Prostate gland (tissue), 2 donors: ENCODE measurements around the gene PLA2G4F. TPM values are rescaled to one million over a fixed set of nuclear protein-coding genes. Genes with fewer than 3 reads are reported as not detected.

ENCODE experiments used
- DNase-seq: peaks from one replicate; pipeline ENCODE4 v3.0.0-alpha.2; 2019; ENCODE audit warnings: low spot score
- H3K27ac ChIP-seq, 2 donors: fragments of 200-600 bp; sonication (generic); 2 replicates each; pipeline ENCODE4 v1.5.1; 2017 to 2019
- H3K27me3 ChIP-seq: fragments of 200-600 bp; sonication (generic); replicated peaks from 2 replicates; pipeline ENCODE4 v1.5.1; 2019; ENCODE audit not compliant: insufficient read depth
- H3K36me3 ChIP-seq, 2 donors: fragments of 200-600 bp; sonication (generic); 1 replicate in 1 of 2; 2 replicates in 1 of 2; pipeline versions ENCODE4 v1.5.1 to v1.8.1; 2017 to 2019
- H3K4me1 ChIP-seq: fragments of 200-600 bp; sonication (generic); replicated peaks from 2 replicates; pipeline ENCODE4 v1.5.1; 2019
- H3K4me3 ChIP-seq, 2 donors: fragments of 200-600 bp; sonication (generic); 2 replicates each; pipeline ENCODE4 v1.5.1; 2017 to 2019
- H3K9me3 ChIP-seq: fragments of 200-600 bp; sonication (generic); 2 replicates; pipeline ENCODE4 v1.5.1; 2017
- CTCF ChIP-seq, 4 experiments: fragments of 200-600 bp in 2 of 4; fragments of 450-650 bp in 2 of 4; sonication (generic) in 2 of 4; IDR thresholded peaks; 1 replicate in 3 of 4; 2 replicates in 1 of 4; pipeline ENCODE4 v1.5.1; 2016 to 2019; ENCODE audit warnings: antibody characterized with exemption in 4 of 4, mild to moderate bottlenecking in 2 of 4, moderate library complexity in 2 of 4
- POLR2A ChIP-seq: fragments of 450-650 bp; IDR thresholded peaks from one replicate; pipeline ENCODE4 v1.6.1; 2016; ENCODE audit warnings: antibody characterized with exemption, mild to moderate bottlenecking
- POLR2AphosphoS5 ChIP-seq: sonication (generic); formaldehyde crosslinking; IDR thresholded peaks from one replicate; pipeline ENCODE4 v1.6.1; 2017; ENCODE audit warnings: antibody characterized with exemption
- WGBS: methylation state at CpG from one replicate; pipeline ENCODE4 v1.1.5; 2018; 5-methylcytosine and 5-hydroxymethylcytosine counted together
- intact Hi-C: fragments of 100-400 bp; cut with DNase I; formaldehyde crosslinking; loops from one replicate; pipeline ENCODE4 v1.14.2; 2022
- total RNA-seq, 2 donors: library from RNA; depleted of rRNA; stranded (reverse); fragments of >200 nt; gene quantifications; one replicate each; pipeline ENCODE4 v1.1.0, GENCODE V29; 2016

Gene PLA2G4F
- total RNA-seq, 2 donors from 2014 or later: 16.0 to 36.9 TPM

GRCh38 chr15:42144841-42145375 is 11.5 kb downstream of the PLA2G4F start:
- intact Hi-C loops: no loop called here
- H3K4me1 ChIP-seq: no peaks in the 10 kb centered on the region
- no peak for DNase-seq
- H3K27ac ChIP-seq: no peak overlapping the region
- WGBS: 87% methylated on average over 9 of the region's 9 CpGs
- TF ChIP-seq POLR2AphosphoS5 (no peak), CTCF (IDR thresholded peaks at IDR 0.05) (no peak), POLR2A (no peak)
- H3K27me3 ChIP-seq: no peaks in the 10 kb centered on the region
- no peaks in the 10 kb centered on the region for H3K9me3 ChIP-seq
- H3K4me3 ChIP-seq: no peak overlapping the region
- H3K36me3 ChIP-seq: no peaks in the 10 kb centered on the region

- H3K27me3 ChIP-seq: no peaks in the 10 kb centered on the region
- TF ChIP-seq POLR2A (no peak), POLR2AphosphoS5 (no peak), CTCF (IDR thresholded peaks at IDR 0.05) (no peak)
- no peaks in the 10 kb centered on the region for H3K9me3 ChIP-seq
- no peaks in the 10 kb centered on the region for H3K36me3 ChIP-seq
- H3K4me1 ChIP-seq: no peaks in the 10 kb centered on the region
- intact Hi-C loops: no loop called here
- H3K4me3 ChIP-seq: no peak overlapping the region
- H3K27ac ChIP-seq: no peak overlapping the region
- WGBS: 86% methylated on average over 18 of the region's 18 CpGs
- no peak for DNase-seq
Measured at GRCh38 chr15:42143866-42144625, 12.4 kb downstream of the PLA2G4F start.

DNA sequence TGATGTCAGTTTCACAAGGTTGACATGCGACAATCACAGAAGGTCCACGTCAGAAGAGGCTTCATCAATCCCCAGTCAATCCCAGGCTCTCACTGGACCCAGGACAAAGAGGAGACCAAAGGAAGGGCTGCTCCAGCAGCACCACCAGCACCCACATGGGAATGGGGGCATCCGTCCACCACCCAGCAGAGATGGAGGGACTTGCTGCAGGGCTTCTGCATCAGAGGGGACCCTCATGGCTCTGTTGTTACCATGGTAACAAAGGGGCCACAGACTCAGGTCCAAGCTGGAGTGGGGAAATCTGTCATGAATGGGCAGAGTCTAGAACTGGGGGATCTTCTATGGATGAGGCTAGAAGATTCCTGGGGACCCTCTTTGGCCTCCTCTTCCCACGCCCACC is 13.1 kb downstream of the PLA2G4F start:
- no peak for DNase-seq
- WGBS: 92% methylated on average over 4 of the region's 4 CpGs
- no peak overlapping the region for H3K4me3 ChIP-seq
- intact Hi-C loops: no loop called here
- H3K27ac ChIP-seq: no peak overlapping the region
- no peaks in the 10 kb centered on the region for H3K9me3 ChIP-seq
- H3K36me3 ChIP-seq: no peaks in the 10 kb centered on the region
- H3K4me1 ChIP-seq: no peaks in the 10 kb centered on the region
- no peaks in the 10 kb centered on the region for H3K27me3 ChIP-seq
- TF ChIP-seq POLR2AphosphoS5 (no peak), CTCF (IDR thresholded peaks at IDR 0.05) (no peak), POLR2A (no peak)

GRCh38 chr15:42141795-42142667 is 14.4 kb downstream of the PLA2G4F start:
- H3K9me3 ChIP-seq: no peaks in the 10 kb centered on the region
- intact Hi-C loops: no loop called here
- no peaks in the 10 kb centered on the region for H3K27me3 ChIP-seq
- no peak overlapping the region for H3K27ac ChIP-seq
- H3K4me1 ChIP-seq: no peaks in the 10 kb centered on the region
- no peak overlapping the region for H3K4me3 ChIP-seq
- no peak for DNase-seq
- no peaks in the 10 kb centered on the region for H3K36me3 ChIP-seq
- no peak for TF ChIP-seq CTCF (IDR thresholded peaks at IDR 0.05)
- no peak for TF ChIP-seq POLR2A
- TF ChIP-seq POLR2AphosphoS5: no peak
- WGBS: 86% methylated on average over 21 of the region's 21 CpGs
